ENCODE results near the gene SMYD3.

SMYD3 gene

GRCh38 chr1:246091477-246091876 is 415.6 kb downstream of the SMYD3 start:
- H3K9me3 ChIP-seq (ENCODE audit: control insufficient read depth, low read length): peaks cover 4% of the 10 kb centered on the region
- H3K27ac ChIP-seq (ENCODE audit: low read length, poor library complexity, severe bottlenecking): no peak overlapping the region
- H4K91ac ChIP-seq (ENCODE audit: low read length): no peak overlapping the region
- H3K79me1 ChIP-seq (replicated peaks; ENCODE audit: low read length, poor library complexity, severe bottlenecking): peaks cover 12% of the 10 kb centered on the region
- H3K9ac ChIP-seq (ENCODE audit: low read length): no peak overlapping the region
- no peaks in the 10 kb centered on the region for H3K4me1 ChIP-seq (ENCODE audit: control insufficient read depth, insufficient read depth, low read depth, low read length)
- no peak overlapping the region for H4K8ac ChIP-seq (ENCODE audit: low read length)
- peaks cover 0 to 4% of the 10 kb centered on the region in 2 experiments for H3K36me3 ChIP-seq (ENCODE audit: control insufficient read depth in 1 of 2, insufficient read depth in 2 of 2, low read depth in 1 of 2, low read length in 2 of 2)
- no peak overlapping the region for H2BK12ac ChIP-seq (ENCODE audit: low read length in 2 of 2)
- H3K27me3 ChIP-seq (ENCODE audit: control insufficient read depth in 1 of 2, insufficient read depth in 1 of 2, low read length in 2 of 2): no peaks in the 10 kb centered on the region
- H3K14ac ChIP-seq (ENCODE audit: low read length in 2 of 2): no peak overlapping the region
- WGBS: 100% methylated on average over 2 of the region's 4 CpGs
- H3K18ac ChIP-seq (ENCODE audit: low read depth in 1 of 2, low read length in 2 of 2): no peak overlapping the region
- no peak overlapping the region for H2AK5ac ChIP-seq (ENCODE audit: low read length, severe bottlenecking)
- no peak overlapping the region for H2BK15ac ChIP-seq (ENCODE audit: low read depth, poor library complexity, severe bottlenecking)
- no peak overlapping the region for H3K23ac ChIP-seq (ENCODE audit: low read length in 2 of 2)
- no peak overlapping the region for H2BK5ac ChIP-seq (ENCODE audit: low read depth, low read length, poor library complexity, severe bottlenecking)
- no peak for DNase-seq
- no peak overlapping the region for H3K4me2 ChIP-seq (ENCODE audit: low read length, poor library complexity, severe bottlenecking)
- no peak overlapping the region for H2AFZ ChIP-seq (ENCODE audit: low read depth, low read length)
- H3K4me3 ChIP-seq (ENCODE audit: insufficient read depth in 1 of 2, low read depth in 1 of 2, low read length in 2 of 2): no peak overlapping the region
- no peak overlapping the region for H2BK120ac ChIP-seq (ENCODE audit: low read depth, low read length)
- H3K4ac ChIP-seq (ENCODE audit: low read depth in 1 of 2, low read length in 2 of 2): no peak overlapping the region

- Histone ChIP-seq H3K4me2 (ENCODE audit: low read length, poor library complexity, severe bottlenecking) (no peak overlapping the region), H4K91ac (ENCODE audit: low read length) (no peak overlapping the region), H3K14ac (ENCODE audit: low read length in 2 of 2) (no peak overlapping the region), H4K8ac (ENCODE audit: low read length) (no peak overlapping the region), H3K36me3 (ENCODE audit: control insufficient read depth in 1 of 2, insufficient read depth in 2 of 2, low read depth in 1 of 2, low read length in 2 of 2) (peaks cover 0 to 4% of the 10 kb centered on the region in 2 experiments), H3K27ac (ENCODE audit: low read length, poor library complexity, severe bottlenecking) (no peak overlapping the region), H2AFZ (ENCODE audit: low read depth, low read length) (no peak overlapping the region), H3K9me3 (ENCODE audit: control insufficient read depth, low read length) (peaks cover 12% of the 10 kb centered on the region), H2BK15ac (ENCODE audit: low read depth, poor library complexity, severe bottlenecking) (no peak overlapping the region), H2BK12ac (ENCODE audit: low read length in 2 of 2) (no peak overlapping the region), H3K4me3 (ENCODE audit: insufficient read depth in 1 of 2, low read depth in 1 of 2, low read length in 2 of 2) (no peak overlapping the region), H2AK5ac (ENCODE audit: low read length, severe bottlenecking) (no peak overlapping the region), H3K27me3 (ENCODE audit: control insufficient read depth in 1 of 2, insufficient read depth in 1 of 2, low read length in 2 of 2) (no peaks in the 10 kb centered on the region), H3K18ac (ENCODE audit: low read depth in 1 of 2, low read length in 2 of 2) (no peak overlapping the region), H2BK120ac (ENCODE audit: low read depth, low read length) (no peak overlapping the region), H2BK5ac (ENCODE audit: low read depth, low read length, poor library complexity, severe bottlenecking) (no peak overlapping the region), H3K4me1 (ENCODE audit: control insufficient read depth, insufficient read depth, low read depth, low read length) (no peaks in the 10 kb centered on the region), H3K79me1 (replicated peaks; ENCODE audit: low read length, poor library complexity, severe bottlenecking) (peaks cover 6% of the 10 kb centered on the region), H3K9ac (ENCODE audit: low read length) (no peak overlapping the region), H3K4ac (ENCODE audit: low read depth in 1 of 2, low read length in 2 of 2) (no peak overlapping the region), H3K23ac (ENCODE audit: low read length in 2 of 2) (no peak overlapping the region)
- WGBS: 95% methylated on average over 4 of the region's 5 CpGs
- DNase-seq: no peak
Observed at GRCh38 chr1:246086191-246086590, 420.9 kb downstream of the SMYD3 start.

GRCh38 chr1:246083416-246083815 is 423.7 kb downstream of the SMYD3 start:
- Histone ChIP-seq H2BK12ac (ENCODE audit: low read length in 2 of 2) (no peak overlapping the region), H3K4me2 (ENCODE audit: low read length, poor library complexity, severe bottlenecking) (no peak overlapping the region), H2AK5ac (ENCODE audit: low read length, severe bottlenecking) (no peak overlapping the region), H3K36me3 (ENCODE audit: control insufficient read depth in 1 of 2, insufficient read depth in 2 of 2, low read depth in 1 of 2, low read length in 2 of 2) (no peaks in the 10 kb centered on the region), H3K9ac (ENCODE audit: low read length) (no peak overlapping the region), H4K91ac (ENCODE audit: low read length) (no peak overlapping the region), H2BK15ac (ENCODE audit: low read depth, poor library complexity, severe bottlenecking) (no peak overlapping the region), H3K14ac (ENCODE audit: low read length in 2 of 2) (no peak overlapping the region), H3K4ac (ENCODE audit: low read depth in 1 of 2, low read length in 2 of 2) (no peak overlapping the region), H3K79me1 (replicated peaks; ENCODE audit: low read length, poor library complexity, severe bottlenecking) (peaks cover 2% of the 10 kb centered on the region), H3K9me3 (ENCODE audit: control insufficient read depth, low read length) (peaks cover 12% of the 10 kb centered on the region), H3K27me3 (ENCODE audit: control insufficient read depth in 1 of 2, insufficient read depth in 1 of 2, low read length in 2 of 2) (no peaks in the 10 kb centered on the region), H3K27ac (ENCODE audit: low read length, poor library complexity, severe bottlenecking) (no peak overlapping the region), H3K4me3 (ENCODE audit: insufficient read depth in 1 of 2, low read depth in 1 of 2, low read length in 2 of 2) (no peak overlapping the region), H2AFZ (ENCODE audit: low read depth, low read length) (no peak overlapping the region), H2BK5ac (ENCODE audit: low read depth, low read length, poor library complexity, severe bottlenecking) (no peak overlapping the region), H2BK120ac (ENCODE audit: low read depth, low read length) (no peak overlapping the region), H3K23ac (ENCODE audit: low read length in 2 of 2) (no peak overlapping the region), H3K4me1 (ENCODE audit: control insufficient read depth, insufficient read depth, low read depth, low read length) (no peaks in the 10 kb centered on the region), H3K18ac (ENCODE audit: low read depth in 1 of 2, low read length in 2 of 2) (no peak overlapping the region), H4K8ac (ENCODE audit: low read length) (no peak overlapping the region)
- no peak for DNase-seq
- 91% methylated on average over 8 of the region's 9 CpGs for WGBS

GRCh38 chr1:246081856-246082668 is 425.0 kb downstream of the SMYD3 start:
- 94% methylated on average over 10 of the region's 13 CpGs for WGBS
- H2BK120ac ChIP-seq (ENCODE audit: low read depth, low read length): no peak overlapping the region
- no peak overlapping the region for H4K8ac ChIP-seq (ENCODE audit: low read length)
- no peak overlapping the region for H4K91ac ChIP-seq (ENCODE audit: low read length)
- H3K27me3 ChIP-seq (ENCODE audit: control insufficient read depth in 1 of 2, insufficient read depth in 1 of 2, low read length in 2 of 2): no peaks in the 10 kb centered on the region
- no peak overlapping the region for H3K27ac ChIP-seq (ENCODE audit: low read length, poor library complexity, severe bottlenecking)
- H3K4ac ChIP-seq (ENCODE audit: low read depth in 1 of 2, low read length in 2 of 2): no peak overlapping the region
- no peak overlapping the region for H2BK12ac ChIP-seq (ENCODE audit: low read length in 2 of 2)
- no peaks in the 10 kb centered on the region for H3K36me3 ChIP-seq (ENCODE audit: control insufficient read depth in 1 of 2, insufficient read depth in 2 of 2, low read depth in 1 of 2, low read length in 2 of 2)
- no peak overlapping the region for H3K4me2 ChIP-seq (ENCODE audit: low read length, poor library complexity, severe bottlenecking)
- H3K9me3 ChIP-seq (ENCODE audit: control insufficient read depth, low read length): peaks cover 8% of the 10 kb centered on the region
- peaks cover 2% of the 10 kb centered on the region for H3K79me1 ChIP-seq (replicated peaks; ENCODE audit: low read length, poor library complexity, severe bottlenecking)
- H3K18ac ChIP-seq (ENCODE audit: low read depth in 1 of 2, low read length in 2 of 2): no peak overlapping the region
- H3K4me3 ChIP-seq (ENCODE audit: insufficient read depth in 1 of 2, low read depth in 1 of 2, low read length in 2 of 2): no peak overlapping the region
- H2BK5ac ChIP-seq (ENCODE audit: low read depth, low read length, poor library complexity, severe bottlenecking): no peak overlapping the region
- H3K4me1 ChIP-seq (ENCODE audit: control insufficient read depth, insufficient read depth, low read depth, low read length): no peaks in the 10 kb centered on the region
- H3K14ac ChIP-seq (ENCODE audit: low read length in 2 of 2): no peak overlapping the region
- no peak overlapping the region for H3K9ac ChIP-seq (ENCODE audit: low read length)
- H2AFZ ChIP-seq (ENCODE audit: low read depth, low read length): no peak overlapping the region
- H2BK15ac ChIP-seq (ENCODE audit: low read depth, poor library complexity, severe bottlenecking): no peak overlapping the region
- H2AK5ac ChIP-seq (ENCODE audit: low read length, severe bottlenecking): no peak overlapping the region
- no peak for DNase-seq
- no peak overlapping the region for H3K23ac ChIP-seq (ENCODE audit: low read length in 2 of 2)
